Measurements from ENCODE around the gene CAMTA1.

CAMTA1 gene

DNA sequence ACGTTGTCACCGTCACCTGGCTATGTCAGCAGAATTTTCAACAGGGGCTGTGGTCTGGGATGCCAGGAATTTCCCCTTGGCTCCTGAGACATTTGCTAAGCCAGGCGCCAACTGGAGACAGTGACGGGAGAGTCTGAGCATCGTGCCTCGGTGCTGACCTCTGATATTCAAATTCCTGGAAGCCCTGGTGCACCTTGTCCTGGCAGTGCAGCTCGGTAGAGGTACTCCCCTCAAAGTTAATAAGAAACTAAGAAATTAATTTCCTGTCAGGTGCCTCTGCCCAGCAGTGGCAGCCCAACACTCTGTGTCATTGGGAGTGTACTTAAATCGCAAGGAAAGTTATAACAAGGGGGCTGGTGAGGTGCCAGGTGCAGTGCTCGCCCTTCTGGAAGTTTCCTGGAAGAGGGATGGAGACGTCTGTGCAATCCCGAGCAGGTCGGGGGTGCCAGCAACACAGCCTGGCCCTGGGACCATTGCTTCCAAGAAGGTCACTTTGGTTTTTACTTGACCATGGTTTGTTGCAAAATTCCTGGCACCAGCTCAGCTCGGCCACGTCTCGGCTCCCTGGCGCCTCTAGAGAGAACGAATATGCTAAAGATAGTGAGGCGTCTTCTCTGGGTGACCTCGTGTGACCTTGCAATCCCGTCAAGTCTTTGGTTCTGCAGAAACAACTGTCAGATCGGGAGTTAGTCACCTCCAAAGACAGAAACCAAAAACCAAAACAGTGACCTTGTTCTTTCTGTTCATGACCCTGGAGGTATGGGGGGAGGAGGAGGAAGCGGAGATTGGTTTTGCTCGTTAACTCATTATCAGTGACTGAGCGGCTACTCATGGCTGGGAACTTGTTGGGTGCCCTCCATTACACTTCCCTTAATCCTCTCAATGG, 836.3 kb downstream of the CAMTA1 start:
- no peaks in the 10 kb centered on the region for H3K9me3 ChIP-seq (replicated peaks; ENCODE audit: insufficient read depth, low read length)
- DNase-seq, result no peak
- no peak for TF ChIP-seq EZH2 (optimal IDR thresholded peaks at IDR 0.05; ENCODE audit: low read depth, low read length)
- TF ChIP-seq EZH2phosphoT487 (IDR thresholded peaks at IDR 0.05; ENCODE audit: low read length), result no peak
- TF ChIP-seq, protein P1, sequence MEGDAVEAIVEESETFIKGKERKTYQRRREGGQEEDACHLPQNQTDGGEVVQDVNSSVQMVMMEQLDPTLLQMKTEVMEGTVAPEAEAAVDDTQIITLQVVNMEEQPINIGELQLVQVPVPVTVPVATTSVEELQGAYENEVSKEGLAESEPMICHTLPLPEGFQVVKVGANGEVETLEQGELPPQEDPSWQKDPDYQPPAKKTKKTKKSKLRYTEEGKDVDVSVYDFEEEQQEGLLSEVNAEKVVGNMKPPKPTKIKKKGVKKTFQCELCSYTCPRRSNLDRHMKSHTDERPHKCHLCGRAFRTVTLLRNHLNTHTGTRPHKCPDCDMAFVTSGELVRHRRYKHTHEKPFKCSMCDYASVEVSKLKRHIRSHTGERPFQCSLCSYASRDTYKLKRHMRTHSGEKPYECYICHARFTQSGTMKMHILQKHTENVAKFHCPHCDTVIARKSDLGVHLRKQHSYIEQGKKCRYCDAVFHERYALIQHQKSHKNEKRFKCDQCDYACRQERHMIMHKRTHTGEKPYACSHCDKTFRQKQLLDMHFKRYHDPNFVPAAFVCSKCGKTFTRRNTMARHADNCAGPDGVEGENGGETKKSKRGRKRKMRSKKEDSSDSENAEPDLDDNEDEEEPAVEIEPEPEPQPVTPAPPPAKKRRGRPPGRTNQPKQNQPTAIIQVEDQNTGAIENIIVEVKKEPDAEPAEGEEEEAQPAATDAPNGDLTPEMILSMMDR (IDR thresholded peaks at IDR 0.05; ENCODE audit: low read length), result no peak
- no peak overlapping the region for H2AFZ ChIP-seq (ENCODE audit: low read length)
- H3K4me2 ChIP-seq (ENCODE audit: low read depth, low read length), result no peak overlapping the region
- no peaks in the 10 kb centered on the region for H3K9me2 ChIP-seq (replicated peaks; ENCODE audit: insufficient read depth, low read length)
- H3K27me3 ChIP-seq (replicated peaks; ENCODE audit: insufficient read depth, low read length), result peaks cover 86% of the 10 kb centered on the region
- H4K20me1 ChIP-seq (ENCODE audit: insufficient read depth, low read length), result no peaks in the 10 kb centered on the region
- no peak overlapping the region for H3K4me3 ChIP-seq (ENCODE audit: low read length)
- H3K4me1 ChIP-seq (ENCODE audit: low read length), result no peaks in the 10 kb centered on the region
- no peak overlapping the region for H3K9ac ChIP-seq (ENCODE audit: low read length)
- no peak overlapping the region for H3K27ac ChIP-seq (ENCODE audit: low read length)
- no peaks in the 10 kb centered on the region for H3F3A ChIP-seq (ENCODE audit: insufficient read depth, low read length)
- H3K36me3 ChIP-seq (replicated peaks; ENCODE audit: insufficient read depth, low read length), result no peaks in the 10 kb centered on the region
- H3K79me2 ChIP-seq (ENCODE audit: low read length), result no peaks in the 10 kb centered on the region

DNA sequence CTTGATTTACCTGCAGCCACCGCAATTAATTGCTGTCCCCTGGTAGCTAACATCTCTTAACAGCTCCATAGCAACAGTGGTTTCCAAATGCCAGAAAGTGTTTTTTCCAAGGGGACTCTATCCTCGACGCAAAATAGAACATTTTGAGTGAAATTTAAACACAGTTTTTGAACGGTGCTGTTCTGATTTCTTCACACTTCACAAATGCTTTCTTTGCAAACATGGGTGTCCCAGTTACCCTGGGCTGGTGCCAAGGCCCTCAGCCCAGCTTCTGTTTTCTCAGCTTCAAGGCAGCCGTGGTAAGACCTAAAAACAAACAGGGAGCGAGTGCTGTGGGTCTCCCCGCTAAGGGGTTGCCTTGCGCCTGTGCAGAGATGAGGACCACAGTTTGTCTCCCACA, 838.6 kb downstream of the CAMTA1 start:
- peaks cover 96% of the 10 kb centered on the region for H3K27me3 ChIP-seq (replicated peaks; ENCODE audit: insufficient read depth, low read length)

GRCh38 chr1:7624791-7625355, 839.6 kb downstream of the CAMTA1 start:
- Histone ChIP-seq H3K27me3 (replicated peaks; ENCODE audit: insufficient read depth, low read length) (peaks cover 100% of the 10 kb centered on the region), H3K27ac (ENCODE audit: low read length) (no peak overlapping the region), H3K36me3 (replicated peaks; ENCODE audit: insufficient read depth, low read length) (no peaks in the 10 kb centered on the region), H3K4me2 (ENCODE audit: low read depth, low read length) (no peak overlapping the region), H3K79me2 (ENCODE audit: low read length) (no peaks in the 10 kb centered on the region), H3F3A (ENCODE audit: insufficient read depth, low read length) (no peaks in the 10 kb centered on the region), H3K9me3 (replicated peaks; ENCODE audit: insufficient read depth, low read length) (no peaks in the 10 kb centered on the region), H3K9ac (ENCODE audit: low read length) (no peak overlapping the region), H2AFZ (ENCODE audit: low read length) (no peak overlapping the region), H3K4me3 (ENCODE audit: low read length) (no peak overlapping the region), H3K9me2 (replicated peaks; ENCODE audit: insufficient read depth, low read length) (no peaks in the 10 kb centered on the region), H4K20me1 (ENCODE audit: insufficient read depth, low read length) (no peaks in the 10 kb centered on the region), H3K4me1 (ENCODE audit: low read length) (no peaks in the 10 kb centered on the region)
- DNase-seq, result no peak
- TF ChIP-seq, protein P1 (IDR thresholded peaks at IDR 0.05; ENCODE audit: low read length), result no peak
- no peak for TF ChIP-seq EZH2phosphoT487 (IDR thresholded peaks at IDR 0.05; ENCODE audit: low read length)
- TF ChIP-seq EZH2 (optimal IDR thresholded peaks at IDR 0.05; ENCODE audit: low read depth, low read length), result no peak

More for the DNA sequence above, 838.6 kb downstream of the CAMTA1 start:
- Histone ChIP-seq H3K79me2 (ENCODE audit: low read length) (no peaks in the 10 kb centered on the region), H3K9me3 (replicated peaks; ENCODE audit: insufficient read depth, low read length) (no peaks in the 10 kb centered on the region), H3K4me1 (ENCODE audit: low read length) (no peaks in the 10 kb centered on the region), H3K27ac (ENCODE audit: low read length) (no peak overlapping the region), H3F3A (ENCODE audit: insufficient read depth, low read length) (no peaks in the 10 kb centered on the region), H3K4me3 (ENCODE audit: low read length) (no peak overlapping the region), H3K9me2 (replicated peaks; ENCODE audit: insufficient read depth, low read length) (no peaks in the 10 kb centered on the region), H3K9ac (ENCODE audit: low read length) (no peak overlapping the region), H2AFZ (ENCODE audit: low read length) (no peak overlapping the region), H3K4me2 (ENCODE audit: low read depth, low read length) (no peak overlapping the region), H4K20me1 (ENCODE audit: insufficient read depth, low read length) (no peaks in the 10 kb centered on the region), H3K36me3 (replicated peaks; ENCODE audit: insufficient read depth, low read length) (no peaks in the 10 kb centered on the region)
- no peak for DNase-seq
- TF ChIP-seq EZH2 (optimal IDR thresholded peaks at IDR 0.05; ENCODE audit: low read depth, low read length) (no peak), EZH2phosphoT487 (IDR thresholded peaks at IDR 0.05; ENCODE audit: low read length) (no peak)
- TF ChIP-seq, protein P1 (IDR thresholded peaks at IDR 0.05; ENCODE audit: low read length), result no peak
